Uterus (tissue), 2 donors: Measurements from ENCODE around the gene SMARCA2.

Source experiments
- CTCF ChIP-seq, 4 experiments: fragments of 200-600 bp in 2 of 4; fragments of 450-650 bp in 2 of 4; sonication (generic) in 2 of 4; IDR thresholded peaks; one replicate each; pipeline ENCODE4 v1.5.1; 2016 to 2019; ENCODE audit warnings: antibody characterized with exemption in 4 of 4, mild to moderate bottlenecking in 2 of 4, moderate library complexity in 1 of 4
- POLR2A ChIP-seq, 2 donors: fragments of 450-650 bp; IDR thresholded peaks; one replicate each; pipeline ENCODE4 v1.6.1; 2016; ENCODE audit warnings: antibody characterized with exemption in 2 of 2, mild to moderate bottlenecking in 1 of 2, moderate library complexity in 1 of 2

- TF ChIP-seq CTCF (IDR thresholded peaks at IDR 0.05) (no peak), POLR2A (IDR thresholded peaks at IDR 0.05) (no peak)
Observed at GRCh38 chr9:2199999-2200796, 185.1 kb downstream of the SMARCA2 start.
